ENCODE measurements around the gene OCRL. TPM values are rescaled to one million over a fixed set of nuclear protein-coding genes. Genes with fewer than 3 reads are reported as not detected.
"Not testable (repeated sequence)": the region's sequence is repeated elsewhere in the genome, so short reads cannot be mapped to it uniquely, and the experiment has no call there.

Gene OCRL
- total RNA-seq, 6 donors from 2014 or later, result 11.8 to 22.0 (median 17.7) TPM

GRCh38 chrX:129566073-129566472, 26.0 kb downstream of the OCRL start:
- ATAC-seq (ENCODE audit: low FRiP score in 2 of 2), result no peak
- H3K27me3 ChIP-seq, result no peaks in the 10 kb centered on the region
- peaks cover 0 to 28% (median 0%) of the 10 kb centered on the region in 4 donors for H3K36me3 ChIP-seq
- no peak overlapping the region for H3K27ac ChIP-seq
- no peaks in the 10 kb centered on the region for H3K4me1 ChIP-seq
- no peak overlapping the region for H3K4me3 ChIP-seq
- WGBS, 2 donors, result 0 to 3% methylated on average over 1 of the region's 1 CpG
- H3K9me3 ChIP-seq, result no peaks in the 10 kb centered on the region
- no peak for DNase-seq
- no peak for TF ChIP-seq EP300 (IDR thresholded peaks at IDR 0.05)
- no peak for TF ChIP-seq POLR2AphosphoS5 (IDR thresholded peaks at IDR 0.05)
- TF ChIP-seq, protein P1, sequence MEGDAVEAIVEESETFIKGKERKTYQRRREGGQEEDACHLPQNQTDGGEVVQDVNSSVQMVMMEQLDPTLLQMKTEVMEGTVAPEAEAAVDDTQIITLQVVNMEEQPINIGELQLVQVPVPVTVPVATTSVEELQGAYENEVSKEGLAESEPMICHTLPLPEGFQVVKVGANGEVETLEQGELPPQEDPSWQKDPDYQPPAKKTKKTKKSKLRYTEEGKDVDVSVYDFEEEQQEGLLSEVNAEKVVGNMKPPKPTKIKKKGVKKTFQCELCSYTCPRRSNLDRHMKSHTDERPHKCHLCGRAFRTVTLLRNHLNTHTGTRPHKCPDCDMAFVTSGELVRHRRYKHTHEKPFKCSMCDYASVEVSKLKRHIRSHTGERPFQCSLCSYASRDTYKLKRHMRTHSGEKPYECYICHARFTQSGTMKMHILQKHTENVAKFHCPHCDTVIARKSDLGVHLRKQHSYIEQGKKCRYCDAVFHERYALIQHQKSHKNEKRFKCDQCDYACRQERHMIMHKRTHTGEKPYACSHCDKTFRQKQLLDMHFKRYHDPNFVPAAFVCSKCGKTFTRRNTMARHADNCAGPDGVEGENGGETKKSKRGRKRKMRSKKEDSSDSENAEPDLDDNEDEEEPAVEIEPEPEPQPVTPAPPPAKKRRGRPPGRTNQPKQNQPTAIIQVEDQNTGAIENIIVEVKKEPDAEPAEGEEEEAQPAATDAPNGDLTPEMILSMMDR (IDR thresholded peaks at IDR 0.05), result no peak
- no peak for TF ChIP-seq POLR2A (IDR thresholded peaks at IDR 0.05)

GRCh38 chrX:129568349-129568748, 28.3 kb downstream of the OCRL start:
- H3K36me3 ChIP-seq, result peaks cover 0 to 14% (median 1%) of the 10 kb centered on the region in 4 donors
- no peak for ATAC-seq (ENCODE audit: low FRiP score in 2 of 2)
- 77 to 100% methylated on average over 3 of the region's 3 CpGs for WGBS, 2 donors
- no peaks in the 10 kb centered on the region for H3K9me3 ChIP-seq
- H3K4me3 ChIP-seq, result no peak overlapping the region
- no peaks in the 10 kb centered on the region for H3K4me1 ChIP-seq
- no peak for DNase-seq
- no peaks in the 10 kb centered on the region for H3K27me3 ChIP-seq
- TF ChIP-seq EP300 (IDR thresholded peaks at IDR 0.05), result no peak
- TF ChIP-seq, protein P1 (IDR thresholded peaks at IDR 0.05), result no peak
- no peak for TF ChIP-seq POLR2A (IDR thresholded peaks at IDR 0.05)
- no peak for TF ChIP-seq POLR2AphosphoS5 (IDR thresholded peaks at IDR 0.05)
- H3K27ac ChIP-seq, result no peak overlapping the region

DNA sequence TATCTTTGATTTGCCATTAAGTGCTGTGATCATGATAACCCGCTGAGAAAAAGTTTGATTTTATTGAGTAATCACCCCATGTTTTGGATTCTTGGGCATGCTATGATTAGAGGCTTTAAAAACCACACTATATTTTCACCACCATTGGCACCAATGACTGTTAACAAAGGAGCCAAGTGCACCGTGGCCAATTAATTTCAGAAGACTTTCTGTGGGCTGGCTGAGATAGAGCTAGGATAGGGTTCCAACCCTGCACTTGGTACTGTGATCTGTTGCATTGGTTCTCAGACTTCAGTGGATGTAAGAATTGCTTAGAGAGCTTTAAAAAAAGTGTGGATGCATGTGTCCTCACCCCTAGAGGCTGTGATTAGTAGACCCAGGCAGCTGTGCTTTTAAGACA, 32.4 kb downstream of the OCRL start:
- H3K27me3 ChIP-seq, result no peaks in the 10 kb centered on the region
- H3K9me3 ChIP-seq, result no peaks in the 10 kb centered on the region
- no peak for TF ChIP-seq POLR2AphosphoS5 (IDR thresholded peaks at IDR 0.05)
- TF ChIP-seq POLR2A (IDR thresholded peaks at IDR 0.05), result no peak
- TF ChIP-seq, protein P1 (IDR thresholded peaks at IDR 0.05), result no peak
- no peak for TF ChIP-seq EP300 (IDR thresholded peaks at IDR 0.05)
- 71 to 89% methylated on average over 2 of the region's 2 CpGs for WGBS, 2 donors
- no peak overlapping the region for H3K4me3 ChIP-seq
- H3K27ac ChIP-seq, result no peak overlapping the region
- peaks cover 0 to 31% (median 4%) of the 10 kb centered on the region in 4 donors for H3K36me3 ChIP-seq
- peak in 1 of 2 donors; percentile 43 for ATAC-seq (ENCODE audit: low FRiP score in 2 of 2)
- DNase-seq, result no peak
- no peaks in the 10 kb centered on the region for H3K4me1 ChIP-seq

DNA sequence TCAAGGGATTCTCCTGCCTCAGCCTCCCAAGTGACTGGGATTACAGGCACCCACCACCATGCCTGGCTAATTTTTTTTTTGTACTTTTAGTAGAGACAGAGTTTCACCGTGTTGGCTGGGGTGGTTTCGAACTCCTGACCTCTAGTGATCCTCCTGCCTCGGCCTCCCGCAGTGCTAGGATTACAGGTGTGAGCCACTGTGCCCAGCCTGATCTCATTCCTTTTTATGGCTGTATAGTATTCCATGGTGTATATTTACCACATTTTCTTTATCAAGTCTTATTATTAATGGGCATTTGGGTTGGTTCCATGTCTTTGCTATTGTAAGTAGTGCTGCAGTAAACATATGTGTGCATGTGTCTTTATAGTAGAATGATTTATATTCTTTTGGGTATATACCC, 33.6 kb downstream of the OCRL start:
- peaks cover 0 to 31% (median 4%) of the 10 kb centered on the region in 4 donors for H3K36me3 ChIP-seq
- 82% methylated on average over 4 of the region's 4 CpGs; no CpG with 5 or more reads in 1 of the 2 donors for WGBS, 2 donors

GRCh38 chrX:129574214-129574613, 34.2 kb downstream of the OCRL start:
- ATAC-seq (ENCODE audit: low FRiP score in 2 of 2), result no peak
- 74 to 78% methylated on average over 2 of the region's 2 CpGs for WGBS, 2 donors
- H3K4me3 ChIP-seq, result no peak overlapping the region
- no peak for DNase-seq
- no peaks in the 10 kb centered on the region for H3K9me3 ChIP-seq
- no peaks in the 10 kb centered on the region for H3K4me1 ChIP-seq
- H3K36me3 ChIP-seq, result peaks cover 0 to 26% (median 4%) of the 10 kb centered on the region in 4 donors
- no peak overlapping the region for H3K27ac ChIP-seq
- H3K27me3 ChIP-seq, result no peaks in the 10 kb centered on the region
- no peak for TF ChIP-seq POLR2AphosphoS5 (IDR thresholded peaks at IDR 0.05)

More for the DNA sequence above, 33.6 kb downstream of the OCRL start:
- not testable (repeated sequence) for H3K9me3 ChIP-seq; H3K27me3 ChIP-seq; DNase-seq; H3K4me3 ChIP-seq; ATAC-seq (ENCODE audit: low FRiP score in 2 of 2); H3K27ac ChIP-seq; H3K4me1 ChIP-seq

- Histone ChIP-seq H3K27ac (no peak overlapping the region), H3K36me3 (peaks cover 0 to 19% (median 4%) of the 10 kb centered on the region in 4 donors), H3K27me3 (no peaks in the 10 kb centered on the region), H3K4me1 (no peaks in the 10 kb centered on the region), H3K4me3 (no peak overlapping the region), H3K9me3 (no peaks in the 10 kb centered on the region)
- DNase-seq, result no peak
- no peak for ATAC-seq (ENCODE audit: low FRiP score in 2 of 2)
- WGBS, 2 donors, result 83 to 85% methylated on average over 2 to 3 of the region's 3 CpGs
- no peak for TF ChIP-seq POLR2AphosphoS5 (IDR thresholded peaks at IDR 0.05)
Observed at GRCh38 chrX:129576539-129576938, 36.5 kb downstream of the OCRL start.

Data from upper lobe of left lung (tissue), 6 donors.